HepG2 (cell line): ENCODE measurements around the gene ASAP2. TPM values are rescaled to one million over a fixed set of nuclear protein-coding genes. Genes with fewer than 3 reads are reported as not detected.
A peak's percentile ranks its signal among the peaks of the same experiment; 100 is the strongest.

Experiments used
- ATAC-seq: fragments of 200-7000 bp; cut with Tn5 transposase; 3 replicates; pipeline ENCODE4 v1.9.1; 2020; ENCODE audit warnings: mild to moderate bottlenecking, moderate library complexity
- BruUV-seq: library from RNA; stranded (reverse); fragments of 400-500 nt; replicated peaks from 2 replicates; lab custom pipeline; 2021; lab: Mats Ljungman, UMichigan
- CTCF ChIA-PET: fragments of 300-600 bp; formaldehyde crosslinking; extraction: SDS; loops from one replicate; lab custom pipeline; 2021; ENCODE audit warnings: low total read pairs, inconsistent platforms, low intra/inter-chr PET ratio; lab: Yijun Ruan, JAX
- POLR2A ChIA-PET: fragments of 350-600 bp; sonication (Branson Sonifier 250); formaldehyde crosslinking; loops from one replicate; lab custom pipeline; 2020; ENCODE audit warnings: antibody characterized with exemption, inconsistent platforms; lab: Yijun Ruan, JAX
- DNase-seq: peaks from one replicate; pipeline ENCODE4 v3.0.0-alpha.2; 2015; ENCODE audit warnings: low spot score
- FAIRE-seq: peaks from 3 replicates; lab custom pipeline; 2011; peaks lifted over from hg19 to GRCh38; lab: Jason Lieb, UNC
- H2AFZ ChIP-seq: one replicate; pipeline ENCODE4 v1.6.1; 2011; ENCODE audit warnings: low read length, inconsistent platforms
- H3K27ac ChIP-seq: fragments of 300-600 bp; 3 replicates; pipeline ENCODE4 v1.8.0; 2011; ENCODE audit warnings: mixed run types, mild to moderate bottlenecking, mixed read lengths, low read length, inconsistent platforms; ENCODE audit not compliant: insufficient read depth; ENCODE audit errors: extremely low read length
- H3K27me3 ChIP-seq, 2 experiments: fragments of 200-600 bp in 1 of 2; 2 replicates in 1 of 2; 3 replicates in 1 of 2; pipeline versions ENCODE4 v1.6.0 to v1.8.0; 2011; ENCODE audit warnings: low read length in 2 of 2, mild to moderate bottlenecking in 2 of 2, moderate library complexity in 2 of 2, inconsistent platforms in 1 of 2; ENCODE audit not compliant: insufficient read depth in 2 of 2, control insufficient read depth in 1 of 2
- H3K36me3 ChIP-seq, 2 experiments: fragments of 200-600 bp in 1 of 2; replicated peaks in 1 of 2; 2 replicates in 1 of 2; 3 replicates in 1 of 2; pipeline versions ENCODE4 v1.5.1 to v1.8.0; 2011; ENCODE audit warnings: low read length in 2 of 2, inconsistent platforms in 1 of 2; ENCODE audit not compliant: insufficient read depth in 2 of 2, control insufficient read depth in 1 of 2
- H3K4me1 ChIP-seq: 2 replicates; pipeline ENCODE4 v1.5.1; 2012; ENCODE audit warnings: low read length, inconsistent platforms; ENCODE audit not compliant: insufficient read depth
- H3K4me2 ChIP-seq: 2 replicates; pipeline ENCODE4 v1.6.0; 2011; ENCODE audit warnings: low read depth, low read length, inconsistent platforms
- H3K4me3 ChIP-seq, 3 experiments: fragments of 200-600 bp in 1 of 3; sonication (generic), shearing (Covaris generic) in 1 of 3; replicated peaks in 1 of 3; 2 replicates each; pipeline ENCODE4 v1.5.1; 2011 to 2016; ENCODE audit warnings: low read length in 3 of 3, inconsistent platforms in 2 of 3, low read depth in 2 of 3, mild to moderate bottlenecking in 2 of 3, control low read depth in 1 of 3, mixed read lengths in 1 of 3; ENCODE audit not compliant: insufficient read depth in 1 of 3
- H3K79me2 ChIP-seq: one replicate; pipeline ENCODE4 v1.6.1; 2011; ENCODE audit warnings: low read length, inconsistent platforms; ENCODE audit not compliant: insufficient read depth
- H3K9ac ChIP-seq: 2 replicates; pipeline ENCODE4 v1.6.0; 2011; ENCODE audit warnings: mild to moderate bottlenecking, low read depth, low read length, inconsistent platforms; ENCODE audit not compliant: insufficient read depth
- H3K9me3 ChIP-seq: 2 replicates; pipeline ENCODE4 v1.5.1; 2012; ENCODE audit warnings: mild to moderate bottlenecking, low read length
- H4K20me1 ChIP-seq: 2 replicates; pipeline ENCODE4 v1.6.0; 2011; ENCODE audit warnings: inconsistent platforms, mild to moderate bottlenecking, low read length, moderate library complexity; ENCODE audit not compliant: insufficient read depth
- BHLHE40 ChIP-seq: IDR thresholded peaks from 2 replicates; pipeline ENCODE4 v1.6.1; 2011; ENCODE audit warnings: low read length, improper control_type of control experiment
- ESRRA ChIP-seq: sonication (generic); formaldehyde crosslinking; IDR thresholded peaks from 2 replicates; pipeline ENCODE4 v1.5.1; 2020; ENCODE audit warnings: mild to moderate bottlenecking, low read depth, missing genetic modification reagents
- FOXA1 ChIP-seq, 2 experiments: fragments of 450-650 bp in 1 of 2; sonication (generic) in 1 of 2; formaldehyde crosslinking in 1 of 2; IDR thresholded peaks; 2 replicates each; pipeline versions ENCODE4 v1.4.0 to v1.6.1; 2016 to 2020; ENCODE audit warnings: missing genetic modification reagents in 1 of 2
- HNF4A ChIP-seq: sonication (generic); formaldehyde crosslinking; IDR thresholded peaks from 2 replicates; pipeline ENCODE4 v1.4.0; 2020; ENCODE audit warnings: missing genetic modification reagents
- IRF2 ChIP-seq: IDR thresholded peaks from 2 replicates; pipeline ENCODE4 v1.6.1; 2018; ENCODE audit warnings: missing genetic modification reagents, missing compliant biosample characterization
- JDP2 ChIP-seq: sonication (generic); formaldehyde crosslinking; IDR thresholded peaks from 2 replicates; pipeline ENCODE4 v1.8.1; 2022; ENCODE audit warnings: missing genetic modification reagents, borderline replicate concordance
- PHF20 ChIP-seq: sonication (generic); formaldehyde crosslinking; IDR thresholded peaks from 2 replicates; pipeline ENCODE4 v1.5.0; 2020; ENCODE audit warnings: mild to moderate bottlenecking, missing genetic modification reagents
- PLRG1 ChIP-seq: fragments of 450-650 bp; conservative IDR thresholded peaks from 2 replicates; pipeline ENCODE4 v1.6.1; 2016
- ZFP41 ChIP-seq: sonication (generic); formaldehyde crosslinking; IDR thresholded peaks from 2 replicates; pipeline ENCODE4 v1.4.0; 2020; ENCODE audit warnings: mild to moderate bottlenecking, missing genetic modification reagents, borderline replicate concordance
- ZNF24 ChIP-seq: fragments of 450-650 bp; IDR thresholded peaks from 2 replicates; pipeline ENCODE4 v1.6.1; 2017; ENCODE audit warnings: antibody characterized with exemption, mild to moderate bottlenecking
- ZNF335 ChIP-seq: sonication (generic); formaldehyde crosslinking; IDR thresholded peaks from 2 replicates; pipeline ENCODE4 v1.4.0; 2020; ENCODE audit warnings: missing genetic modification reagents
- ZSCAN12 ChIP-seq: sonication (generic); formaldehyde crosslinking; IDR thresholded peaks from 2 replicates; pipeline ENCODE4 v1.9.0; 2021; ENCODE audit warnings: mild to moderate bottlenecking, missing genetic modification reagents
- WGBS: methylation state at CpG from one replicate; pipeline ENCODE4 v1.1.6; 2017; ENCODE audit warnings: low lambda C conversion rate; 5-methylcytosine and 5-hydroxymethylcytosine counted together
- in situ Hi-C: cut with HindIII; loops from 2 replicates; pipeline ENCODE4 v1.10.0; 2017; ENCODE audit warnings: low pct_unique_long_range_greater_than_20kb; ENCODE audit not compliant: extremely low pct_ligation_motif_present
- intact Hi-C: fragments of 100-400 bp; cut with micrococcal nuclease; formaldehyde crosslinking; loops from one replicate; pipeline ENCODE4 v1.10.0; 2022; ENCODE audit not compliant: unreplicated experiment
- polyA plus RNA-seq, 8 experiments: library from polyadenylated mRNA; depleted of rRNA in 3 of 8; stranded (reverse) in 7 of 8; unstranded in 1 of 8; fragments of >200 nt; fragmentation: Illumina TruSeq in 4 of 8; extraction: Trizol in 4 of 8; gene quantifications; 2 replicates each; pipeline versions ENCODE4 v1.2.1 to v1.2.3, GENCODE V29; 2011 to 2016; ENCODE audit warnings: low read depth in 4 of 8, missing spikeins in 1 of 8, mixed read lengths in 1 of 8; ENCODE audit not compliant: insufficient read depth in 1 of 8
- total RNA-seq, 5 experiments: library from RNA; depleted of rRNA; stranded (reverse); fragments of >200 nt; fragmentation: Illumina TruSeq; extraction: Trizol; gene quantifications; 2 replicates each; pipeline ENCODE4 v1.2.3, GENCODE V29; 2016; ENCODE audit warnings: low read depth in 1 of 5
- TF ChIP-seq, protein P1 (sequence below): sonication (generic); formaldehyde crosslinking; IDR thresholded peaks from 2 replicates; pipeline ENCODE4 v1.4.0; 2020; ENCODE audit warnings: missing genetic modification reagents, low read depth, mild to moderate bottlenecking, borderline replicate concordance
- TF ChIP-seq, protein P2 (sequence below): sonication (generic); formaldehyde crosslinking; IDR thresholded peaks from 2 replicates; pipeline ENCODE4 v1.5.1; 2020; ENCODE audit warnings: mild to moderate bottlenecking, missing genetic modification reagents, moderate library complexity
- TF ChIP-seq, protein P3 (sequence below): sonication (generic); formaldehyde crosslinking; IDR thresholded peaks from 2 replicates; pipeline ENCODE4 v1.9.0; 2022; ENCODE audit warnings: missing genetic modification reagents, mild to moderate bottlenecking, borderline replicate concordance
- TF ChIP-seq, protein P4 (sequence below): IDR thresholded peaks from 2 replicates; pipeline ENCODE4 v1.6.1; 2016

ASAP2 gene
- total and polyA plus RNA-seq, 2 of the 13 experiments (the other 11 are each of a cell fraction or from before 2014, with no cell fraction given) = 7.3 to 22.3 TPM

DNA sequence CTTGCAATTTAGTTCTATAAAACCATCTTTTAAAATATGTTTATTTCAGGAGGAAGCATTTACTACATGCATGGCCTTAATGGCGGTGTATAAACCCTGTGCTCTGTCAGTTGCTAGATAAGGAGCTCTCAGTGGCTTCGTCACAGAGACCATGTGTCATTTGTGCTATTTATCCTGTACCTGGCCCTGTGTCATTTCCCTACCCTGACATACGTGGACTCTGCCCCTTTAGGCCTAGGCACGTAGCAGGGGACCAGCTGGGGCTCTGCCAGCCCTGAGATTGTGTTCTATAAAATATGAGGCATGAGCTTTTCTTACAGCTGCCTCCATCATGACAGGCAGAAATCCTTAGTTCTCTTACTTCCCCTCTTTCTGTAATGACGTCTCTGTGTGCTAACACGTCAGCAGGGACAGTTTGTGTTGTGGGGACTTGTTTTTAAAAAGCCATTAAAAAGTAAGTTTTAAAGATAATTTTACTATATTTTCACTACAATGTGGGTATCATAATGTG is 128.8 kb downstream of the ASAP2 start:
- Histone ChIP-seq H3K27me3 (no peaks in the 10 kb centered on the region), H3K9me3 (no peaks in the 10 kb centered on the region), H3K79me2 (no peaks in the 10 kb centered on the region), H3K4me2 (peak overlapping the region; percentile 92), H3K9ac (peak overlapping the region; percentile 32), H3K27ac (peak overlapping the region; percentile 94), H2AFZ (no peak overlapping the region), H3K36me3 (peaks cover 0 to 3% of the 10 kb centered on the region in 2 experiments; a peak in 3 of 5 replicates), H4K20me1 (no peaks in the 10 kb centered on the region), H3K4me1 (peaks cover 89% of the 10 kb centered on the region), H3K4me3 (peak overlapping the region in 1 of 3 experiments; percentile 6; a peak in 1 of 6 replicates)
- peak; percentile 55 for FAIRE-seq
- DNase-seq = peak; percentile 85
- no TSS peak for BruUV-seq
- intact Hi-C loops (loop anchor here (1.0 to 5.0 kb wide), 2 partner anchors 52 to 101 kb away; no protein-coding TSS in a partner anchor), in situ Hi-C loops (loop anchor here (10.0 kb wide), 2 partner anchors 131 to 191 kb away; partner anchors contain the start of gene ASAP2)
- ATAC-seq = peak; percentile 27
- POLR2A ChIA-PET = interaction anchor here (1.0 to 2.6 kb wide), 11 partner anchors 8 to 169 kb away, joined by 3 to 24 read pairs (median 8); no protein-coding TSS in a partner anchor
- CTCF ChIA-PET = no interaction called here
- WGBS = 22% methylated on average over 6 of the region's 6 CpGs
- TF ChIP-seq PHF20 (CRISPR knock-in tag) (no peak; the same call in 1 of the 2 replicates), PLRG1 (no peak), JDP2 (CRISPR knock-in tag) (no peak), FOXA1 (IDR thresholded peaks at IDR 0.05) (no peak), FOXA1 (CRISPR knock-in tag; IDR thresholded peaks at IDR 0.05) (peak; percentile 24; the same call in 1 of the 2 replicates), IRF2 (CRISPR knock-in tag) (peak; percentile 71; the same call in 1 of the 2 replicates), ESRRA (CRISPR knock-in tag) (peak; percentile 53; the same call in 1 of the 2 replicates), ZSCAN12 (peak; percentile 69; the same call in 1 of the 2 replicates), ZFP41 (CRISPR knock-in tag) (peak; percentile 75; the same call in 1 of the 2 replicates), ZNF24 (no peak), HNF4A (CRISPR knock-in tag) (peak; percentile 91), BHLHE40 (no peak), ZNF335 (CRISPR knock-in tag) (peak; percentile 65; the same call in 1 of the 2 replicates)
- TF ChIP-seq, protein P1, sequence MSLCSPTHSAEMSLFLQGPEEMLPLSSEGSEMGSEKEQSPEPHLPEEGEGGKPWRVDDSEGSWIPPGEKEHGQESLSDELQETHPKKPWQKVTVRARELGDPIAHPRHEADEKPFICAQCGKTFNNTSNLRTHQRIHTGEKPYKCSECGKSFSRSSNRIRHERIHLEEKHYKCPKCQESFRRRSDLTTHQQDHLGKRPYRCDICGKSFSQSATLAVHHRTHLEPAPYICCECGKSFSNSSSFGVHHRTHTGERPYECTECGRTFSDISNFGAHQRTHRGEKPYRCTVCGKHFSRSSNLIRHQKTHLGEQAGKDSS = peak; percentile 72; the same call in 1 of the 2 replicates
- TF ChIP-seq, protein P2, sequence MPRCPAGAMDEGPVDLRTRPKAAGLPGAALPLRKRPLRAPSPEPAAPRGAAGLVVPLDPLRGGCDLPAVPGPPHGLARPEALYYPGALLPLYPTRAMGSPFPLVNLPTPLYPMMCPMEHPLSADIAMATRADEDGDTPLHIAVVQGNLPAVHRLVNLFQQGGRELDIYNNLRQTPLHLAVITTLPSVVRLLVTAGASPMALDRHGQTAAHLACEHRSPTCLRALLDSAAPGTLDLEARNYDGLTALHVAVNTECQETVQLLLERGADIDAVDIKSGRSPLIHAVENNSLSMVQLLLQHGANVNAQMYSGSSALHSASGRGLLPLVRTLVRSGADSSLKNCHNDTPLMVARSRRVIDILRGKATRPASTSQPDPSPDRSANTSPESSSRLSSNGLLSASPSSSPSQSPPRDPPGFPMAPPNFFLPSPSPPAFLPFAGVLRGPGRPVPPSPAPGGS (CRISPR knock-in tag) = peak; percentile 38; the same call in 1 of the 2 replicates
- TF ChIP-seq, protein P3, sequence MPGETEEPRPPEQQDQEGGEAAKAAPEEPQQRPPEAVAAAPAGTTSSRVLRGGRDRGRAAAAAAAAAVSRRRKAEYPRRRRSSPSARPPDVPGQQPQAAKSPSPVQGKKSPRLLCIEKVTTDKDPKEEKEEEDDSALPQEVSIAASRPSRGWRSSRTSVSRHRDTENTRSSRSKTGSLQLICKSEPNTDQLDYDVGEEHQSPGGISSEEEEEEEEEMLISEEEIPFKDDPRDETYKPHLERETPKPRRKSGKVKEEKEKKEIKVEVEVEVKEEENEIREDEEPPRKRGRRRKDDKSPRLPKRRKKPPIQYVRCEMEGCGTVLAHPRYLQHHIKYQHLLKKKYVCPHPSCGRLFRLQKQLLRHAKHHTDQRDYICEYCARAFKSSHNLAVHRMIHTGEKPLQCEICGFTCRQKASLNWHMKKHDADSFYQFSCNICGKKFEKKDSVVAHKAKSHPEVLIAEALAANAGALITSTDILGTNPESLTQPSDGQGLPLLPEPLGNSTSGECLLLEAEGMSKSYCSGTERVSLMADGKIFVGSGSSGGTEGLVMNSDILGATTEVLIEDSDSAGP (CRISPR knock-in tag) = peak; percentile 17; the same call in 1 of the 2 replicates
- TF ChIP-seq, protein P4, sequence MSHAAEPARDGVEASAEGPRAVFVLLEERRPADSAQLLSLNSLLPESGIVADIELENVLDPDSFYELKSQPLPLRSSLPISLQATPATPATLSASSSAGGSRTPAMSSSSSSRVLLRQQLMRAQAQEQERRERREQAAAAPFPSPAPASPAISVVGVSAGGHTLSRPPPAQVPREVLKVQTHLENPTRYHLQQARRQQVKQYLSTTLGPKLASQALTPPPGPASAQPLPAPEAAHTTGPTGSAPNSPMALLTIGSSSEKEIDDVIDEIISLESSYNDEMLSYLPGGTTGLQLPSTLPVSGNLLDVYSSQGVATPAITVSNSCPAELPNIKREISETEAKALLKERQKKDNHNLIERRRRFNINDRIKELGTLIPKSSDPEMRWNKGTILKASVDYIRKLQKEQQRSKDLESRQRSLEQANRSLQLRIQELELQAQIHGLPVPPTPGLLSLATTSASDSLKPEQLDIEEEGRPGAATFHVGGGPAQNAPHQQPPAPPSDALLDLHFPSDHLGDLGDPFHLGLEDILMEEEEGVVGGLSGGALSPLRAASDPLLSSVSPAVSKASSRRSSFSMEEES = peak; percentile 73; the same call in 1 of the 2 replicates
